HepG2 (cell line): ENCODE results near the gene SLC16A9. TPM values are rescaled to one million over a fixed set of nuclear protein-coding genes. Genes with fewer than 3 reads are reported as not detected.

Source experiments
- ATAC-seq: fragments of 200-7000 bp; cut with Tn5 transposase; 3 replicates; pipeline ENCODE4 v1.9.1; 2020; ENCODE audit warnings: mild to moderate bottlenecking, moderate library complexity
- BruUV-seq: library from RNA; stranded (reverse); fragments of 400-500 nt; replicated peaks from 2 replicates; lab custom pipeline; 2021; lab: Mats Ljungman, UMichigan
- CTCF ChIA-PET: fragments of 300-600 bp; formaldehyde crosslinking; extraction: SDS; loops from one replicate; lab custom pipeline; 2021; ENCODE audit warnings: low total read pairs, inconsistent platforms, low intra/inter-chr PET ratio; lab: Yijun Ruan, JAX
- POLR2A ChIA-PET: fragments of 350-600 bp; sonication (Branson Sonifier 250); formaldehyde crosslinking; loops from one replicate; lab custom pipeline; 2020; ENCODE audit warnings: antibody characterized with exemption, inconsistent platforms; lab: Yijun Ruan, JAX
- DNase-seq: peaks from one replicate; pipeline ENCODE4 v3.0.0-alpha.2; 2015; ENCODE audit warnings: low spot score
- FAIRE-seq: peaks from 3 replicates; lab custom pipeline; 2011; peaks lifted over from hg19 to GRCh38; lab: Jason Lieb, UNC
- H2AFZ ChIP-seq: one replicate; pipeline ENCODE4 v1.6.1; 2011; ENCODE audit warnings: low read length, inconsistent platforms
- H3K27ac ChIP-seq: fragments of 300-600 bp; 3 replicates; pipeline ENCODE4 v1.8.0; 2011; ENCODE audit warnings: mixed run types, mild to moderate bottlenecking, mixed read lengths, low read length, inconsistent platforms; ENCODE audit not compliant: insufficient read depth; ENCODE audit errors: extremely low read length
- H3K27me3 ChIP-seq, 2 experiments: fragments of 200-600 bp in 1 of 2; 2 replicates in 1 of 2; 3 replicates in 1 of 2; pipeline versions ENCODE4 v1.6.0 to v1.8.0; 2011; ENCODE audit warnings: low read length in 2 of 2, mild to moderate bottlenecking in 2 of 2, moderate library complexity in 2 of 2, inconsistent platforms in 1 of 2; ENCODE audit not compliant: insufficient read depth in 2 of 2, control insufficient read depth in 1 of 2
- H3K36me3 ChIP-seq, 2 experiments: fragments of 200-600 bp in 1 of 2; replicated peaks in 1 of 2; 2 replicates in 1 of 2; 3 replicates in 1 of 2; pipeline versions ENCODE4 v1.5.1 to v1.8.0; 2011; ENCODE audit warnings: low read length in 2 of 2, inconsistent platforms in 1 of 2; ENCODE audit not compliant: insufficient read depth in 2 of 2, control insufficient read depth in 1 of 2
- H3K4me1 ChIP-seq: 2 replicates; pipeline ENCODE4 v1.5.1; 2012; ENCODE audit warnings: low read length, inconsistent platforms; ENCODE audit not compliant: insufficient read depth
- H3K4me2 ChIP-seq: 2 replicates; pipeline ENCODE4 v1.6.0; 2011; ENCODE audit warnings: low read depth, low read length, inconsistent platforms
- H3K4me3 ChIP-seq, 3 experiments: fragments of 200-600 bp in 1 of 3; sonication (generic), shearing (Covaris generic) in 1 of 3; replicated peaks in 1 of 3; 2 replicates each; pipeline ENCODE4 v1.5.1; 2011 to 2016; ENCODE audit warnings: low read length in 3 of 3, inconsistent platforms in 2 of 3, low read depth in 2 of 3, mild to moderate bottlenecking in 2 of 3, control low read depth in 1 of 3, mixed read lengths in 1 of 3; ENCODE audit not compliant: insufficient read depth in 1 of 3
- H3K79me2 ChIP-seq: one replicate; pipeline ENCODE4 v1.6.1; 2011; ENCODE audit warnings: low read length, inconsistent platforms; ENCODE audit not compliant: insufficient read depth
- H3K9ac ChIP-seq: 2 replicates; pipeline ENCODE4 v1.6.0; 2011; ENCODE audit warnings: mild to moderate bottlenecking, low read depth, low read length, inconsistent platforms; ENCODE audit not compliant: insufficient read depth
- H3K9me3 ChIP-seq: 2 replicates; pipeline ENCODE4 v1.5.1; 2012; ENCODE audit warnings: mild to moderate bottlenecking, low read length
- H4K20me1 ChIP-seq: 2 replicates; pipeline ENCODE4 v1.6.0; 2011; ENCODE audit warnings: inconsistent platforms, mild to moderate bottlenecking, low read length, moderate library complexity; ENCODE audit not compliant: insufficient read depth
- BRD4 ChIP-seq: sonication (generic); formaldehyde crosslinking; IDR thresholded peaks from 2 replicates; pipeline ENCODE4 v1.4.0; 2020; ENCODE audit warnings: missing genetic modification reagents
- HNF4A ChIP-seq: sonication (generic); formaldehyde crosslinking; IDR thresholded peaks from 2 replicates; pipeline ENCODE4 v1.4.0; 2020; ENCODE audit warnings: missing genetic modification reagents
- HOXD1 ChIP-seq: sonication (generic); formaldehyde crosslinking; IDR thresholded peaks from 2 replicates; pipeline ENCODE4 v1.5.0; 2020; ENCODE audit warnings: missing genetic modification reagents
- JUND ChIP-seq: sonication (generic); formaldehyde crosslinking; IDR thresholded peaks from 2 replicates; pipeline ENCODE4 v1.8.0; 2022; ENCODE audit warnings: mild to moderate bottlenecking, missing genetic modification reagents
- KDM5A ChIP-seq: fragments of 200-600 bp; sonication (generic); IDR thresholded peaks from 2 replicates; pipeline ENCODE4 v1.7.0; 2018; ENCODE audit warnings: antibody characterized with exemption, mild to moderate bottlenecking, low read length, borderline replicate concordance
- KLF13 ChIP-seq: sonication (generic); formaldehyde crosslinking; IDR thresholded peaks from 2 replicates; pipeline ENCODE4 v1.4.0; 2020; ENCODE audit warnings: mild to moderate bottlenecking, missing genetic modification reagents
- MLXIP ChIP-seq: sonication (generic); formaldehyde crosslinking; IDR thresholded peaks from 2 replicates; pipeline ENCODE4 v1.9.0; 2021; ENCODE audit warnings: missing genetic modification reagents, borderline replicate concordance
- PAF1 ChIP-seq: IDR thresholded peaks from 2 replicates; pipeline ENCODE4 v1.6.1; 2016; ENCODE audit warnings: missing genetic modification reagents, missing compliant biosample characterization
- RCOR2 ChIP-seq: IDR thresholded peaks from 2 replicates; pipeline ENCODE4 v1.6.1; 2016; ENCODE audit warnings: missing biosample characterization, missing genetic modification reagents
- ZBTB2 ChIP-seq: sonication (generic); formaldehyde crosslinking; IDR thresholded peaks from 2 replicates; pipeline ENCODE4 v1.8.0; 2022; ENCODE audit warnings: low read depth, missing genetic modification reagents
- ZMYM2 ChIP-seq: sonication (generic); formaldehyde crosslinking; IDR thresholded peaks from 2 replicates; pipeline ENCODE4 v1.8.0; 2022; ENCODE audit warnings: mild to moderate bottlenecking, missing genetic modification reagents
- ZNF577 ChIP-seq: sonication (generic); formaldehyde crosslinking; IDR thresholded peaks from 2 replicates; pipeline ENCODE4 v1.4.0; 2020; ENCODE audit warnings: mild to moderate bottlenecking, low read depth, missing genetic modification reagents, borderline replicate concordance
- ZNF800 ChIP-seq: sonication (generic); formaldehyde crosslinking; IDR thresholded peaks from 2 replicates; pipeline ENCODE4 v1.4.0; 2020; ENCODE audit warnings: missing genetic modification reagents
- WGBS: methylation state at CpG from one replicate; pipeline ENCODE4 v1.1.6; 2017; ENCODE audit warnings: low lambda C conversion rate; 5-methylcytosine and 5-hydroxymethylcytosine counted together
- in situ Hi-C: cut with HindIII; loops from 2 replicates; pipeline ENCODE4 v1.10.0; 2017; ENCODE audit warnings: low pct_unique_long_range_greater_than_20kb; ENCODE audit not compliant: extremely low pct_ligation_motif_present
- intact Hi-C: fragments of 100-400 bp; cut with micrococcal nuclease; formaldehyde crosslinking; loops from one replicate; pipeline ENCODE4 v1.10.0; 2022; ENCODE audit not compliant: unreplicated experiment
- polyA plus RNA-seq, 8 experiments: library from polyadenylated mRNA; depleted of rRNA in 3 of 8; stranded (reverse) in 7 of 8; unstranded in 1 of 8; fragments of >200 nt; fragmentation: Illumina TruSeq in 4 of 8; extraction: Trizol in 4 of 8; gene quantifications; 2 replicates each; pipeline versions ENCODE4 v1.2.1 to v1.2.3, GENCODE V29; 2011 to 2016; ENCODE audit warnings: low read depth in 4 of 8, missing spikeins in 1 of 8, mixed read lengths in 1 of 8; ENCODE audit not compliant: insufficient read depth in 1 of 8
- total RNA-seq, 5 experiments: library from RNA; depleted of rRNA; stranded (reverse); fragments of >200 nt; fragmentation: Illumina TruSeq; extraction: Trizol; gene quantifications; 2 replicates each; pipeline ENCODE4 v1.2.3, GENCODE V29; 2016; ENCODE audit warnings: low read depth in 1 of 5

SLC16A9 gene
- total and polyA plus RNA-seq, 2 of the 13 experiments (the other 11 are each of a cell fraction or from before 2014, with no cell fraction given), result 0.01 to 0.09 TPM

GRCh38 chr10:59735296-59735695 is 25.6 kb upstream of the SLC16A9 start:
- H3K9me3 ChIP-seq, result no peaks in the 10 kb centered on the region
- peak overlapping the region; percentile 24; the same call in 1 of the 2 replicates for H3K4me2 ChIP-seq
- no peak for DNase-seq
- in situ Hi-C loops (no loop called here), intact Hi-C loops (no loop called here)
- no peak for FAIRE-seq
- WGBS, result 0% methylated on average over 1 of the region's 1 CpG
- no peak; the same call in 2 of the 3 replicates for ATAC-seq
- H3K4me1 ChIP-seq, result peaks cover 11% of the 10 kb centered on the region
- ChIA-PET CTCF (no interaction called here), POLR2A (no interaction called here)
- no peak overlapping the region for H3K27ac ChIP-seq
- BruUV-seq, result no TSS peak
- no peak overlapping the region for H2AFZ ChIP-seq
- H4K20me1 ChIP-seq, result no peaks in the 10 kb centered on the region
- H3K36me3 ChIP-seq, result no peaks in the 10 kb centered on the region
- H3K27me3 ChIP-seq, result no peaks in the 10 kb centered on the region; a peak in 1 of 5 replicates
- no peak overlapping the region for H3K4me3 ChIP-seq
- H3K9ac ChIP-seq, result no peak overlapping the region
- no peaks in the 10 kb centered on the region for H3K79me2 ChIP-seq
- TF ChIP-seq KDM5A, result no peak
- no peak for TF ChIP-seq ZNF577 (CRISPR knock-in tag)
- TF ChIP-seq ZBTB2 (CRISPR knock-in tag), result no peak

GRCh38 chr10:59734014-59734462 is 24.4 kb upstream of the SLC16A9 start:
- 56% methylated on average over 3 of the region's 3 CpGs for whole genome bisulfite sequencing
- Histone ChIP-seq H3K4me3 (no peak overlapping the region), H4K20me1 (no peaks in the 10 kb centered on the region), H3K9me3 (no peaks in the 10 kb centered on the region), H3K36me3 (no peaks in the 10 kb centered on the region), H3K79me2 (no peaks in the 10 kb centered on the region), H3K9ac (no peak overlapping the region), H2AFZ (no peak overlapping the region), H3K4me2 (no peak overlapping the region), H3K4me1 (peaks cover 11% of the 10 kb centered on the region), H3K27ac (no peak overlapping the region), H3K27me3 (no peaks in the 10 kb centered on the region; a peak in 1 of 5 replicates)
- CTCF ChIA-PET, result no interaction called here
- no peak for FAIRE-seq
- POLR2A ChIA-PET, result no interaction called here
- intact Hi-C loops (no loop called here), in situ Hi-C loops (no loop called here)
- no peak for DNase-seq
- no peak for ATAC-seq
- no TSS peak for BruUV-seq
- TF ChIP-seq PAF1 (CRISPR knock-in tag) (no peak), HNF4A (CRISPR knock-in tag) (no peak), ZNF800 (CRISPR knock-in tag) (no peak), HOXD1 (CRISPR knock-in tag) (no peak), MLXIP (no peak), ZMYM2 (no peak), JUND (CRISPR knock-in tag) (no peak), KLF13 (CRISPR knock-in tag) (no peak), BRD4 (no peak), RCOR2 (CRISPR knock-in tag) (no peak)
